HG03432 (cell line): Measurements from ENCODE around the gene DNAJC11.
"Not testable (repeated sequence)": the region's sequence is repeated elsewhere in the genome, so short reads cannot be mapped to it uniquely, and the experiment has no call there.

Experiments used
- ATAC-seq: cut with Tn5 transposase; IDR thresholded peaks from one replicate; pipeline ENCODE4 v1.9.1; 2021; ENCODE audit warnings: mild to moderate bottlenecking, moderate library complexity; ENCODE audit not compliant: unreplicated experiment

Gene DNAJC11

DNA sequence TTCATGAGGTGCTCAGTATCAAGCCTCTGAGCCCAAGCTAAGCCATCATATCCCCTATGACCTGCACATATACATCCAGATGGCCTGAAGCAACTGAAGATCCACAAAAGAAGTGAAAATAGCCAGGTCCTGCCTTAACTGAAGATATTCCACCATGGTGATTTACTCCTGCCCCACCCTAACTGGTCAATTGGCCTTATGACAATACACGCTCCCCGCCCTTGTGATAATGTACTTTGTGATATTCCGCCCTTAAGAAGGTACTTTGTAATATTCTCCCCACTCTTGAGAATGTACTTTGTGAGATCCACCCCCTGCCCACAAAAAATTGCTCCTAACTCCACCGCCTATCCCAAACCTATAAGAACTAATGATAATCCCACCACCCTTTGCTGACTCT, 1.7 kb downstream of the DNAJC11 start:
- ATAC-seq: not testable (repeated sequence)

GRCh38 chr1:6695868-6696267, 5.7 kb downstream of the DNAJC11 start:
- ATAC-seq: no peak

DNA sequence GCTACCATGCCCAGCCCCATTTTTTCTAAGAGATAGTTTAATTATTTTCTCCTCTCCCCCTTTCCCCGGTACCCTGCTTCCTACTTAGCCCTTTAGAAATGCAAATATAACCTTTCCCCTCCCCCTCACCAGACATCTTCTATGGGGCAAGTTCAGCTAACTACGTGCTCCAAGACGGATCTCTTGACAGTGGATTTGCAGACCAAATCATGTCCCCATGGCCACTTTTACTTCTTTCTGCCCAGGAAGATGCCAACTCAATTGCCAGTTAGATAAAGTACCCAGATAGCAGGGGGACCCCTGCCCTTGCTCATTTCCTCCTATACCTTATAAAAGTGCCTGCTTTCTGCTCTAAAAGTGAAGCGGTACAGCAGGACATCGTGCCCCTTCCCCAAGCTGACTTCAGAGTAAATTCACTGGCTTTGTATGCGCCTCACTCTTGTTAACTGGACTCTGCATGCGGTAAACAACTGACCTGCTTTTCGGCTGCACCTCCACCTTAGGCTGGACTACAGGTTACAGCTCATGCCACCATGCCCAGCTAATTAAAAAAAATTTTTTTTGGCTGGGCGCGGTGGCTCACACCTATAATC, 7.4 kb downstream of the DNAJC11 start:
- ATAC-seq: no peak

DNA sequence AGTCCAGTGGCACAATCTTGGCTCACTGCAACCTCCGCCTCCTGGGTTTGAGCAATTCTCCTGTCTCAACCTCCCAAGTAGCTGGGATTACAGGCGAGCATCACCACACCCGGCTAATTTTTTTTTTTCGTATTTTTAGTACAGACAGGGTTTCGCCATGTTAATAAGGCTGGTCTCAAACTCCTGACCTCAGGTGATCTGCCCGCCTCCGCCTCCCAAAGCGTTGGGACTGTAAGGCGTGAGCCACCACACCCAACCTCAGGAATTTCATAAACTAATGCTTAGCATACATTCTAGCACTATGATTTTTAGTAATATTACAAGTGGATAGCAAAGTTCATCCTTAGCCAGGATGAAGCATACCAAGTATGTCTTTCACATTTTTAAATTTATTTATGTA, 8.7 kb downstream of the DNAJC11 start:
- no peak for ATAC-seq

DNA sequence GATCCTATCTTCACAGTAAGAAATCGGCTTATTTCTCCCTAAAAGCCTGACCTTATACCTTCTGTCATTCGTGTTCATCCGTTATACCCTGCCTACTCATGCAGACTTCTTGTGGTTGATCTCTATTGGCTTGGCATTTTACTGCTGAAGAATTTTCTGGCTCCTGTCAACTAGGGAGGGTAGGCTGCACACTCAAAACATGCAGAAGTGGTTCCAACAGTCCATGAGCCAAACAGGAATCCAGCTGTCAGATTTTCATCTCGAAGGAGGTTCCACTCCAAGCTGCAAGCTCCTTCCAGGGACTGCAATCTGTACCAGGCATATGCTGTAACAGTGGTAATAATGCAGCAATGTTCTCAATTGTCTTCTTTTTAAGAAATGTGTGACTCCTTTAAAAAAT, 10.1 kb downstream of the DNAJC11 start:
- ATAC-seq: no peak

GRCh38 chr1:6690186-6690585, 11.4 kb downstream of the DNAJC11 start:
- ATAC-seq: no peak

DNA sequence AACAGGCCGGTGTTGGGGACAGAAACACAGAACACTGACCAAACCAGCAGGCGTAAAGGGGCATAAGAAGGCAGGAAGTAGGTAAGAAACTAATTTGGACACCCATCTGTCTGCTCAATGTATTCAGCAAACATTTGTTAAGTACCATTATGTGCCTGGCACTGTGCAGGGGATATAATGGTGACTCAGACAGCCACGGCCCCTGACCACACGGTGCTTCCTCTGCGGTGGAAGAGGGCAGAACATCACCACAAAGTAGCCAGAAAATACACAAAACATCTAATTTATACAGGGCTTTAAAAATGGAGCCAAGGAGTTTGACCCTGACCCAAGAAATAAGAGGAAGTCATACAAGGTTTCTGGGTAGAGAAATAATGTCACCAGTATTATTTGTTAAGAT, 12.9 kb downstream of the DNAJC11 start:
- no peak for ATAC-seq

DNA sequence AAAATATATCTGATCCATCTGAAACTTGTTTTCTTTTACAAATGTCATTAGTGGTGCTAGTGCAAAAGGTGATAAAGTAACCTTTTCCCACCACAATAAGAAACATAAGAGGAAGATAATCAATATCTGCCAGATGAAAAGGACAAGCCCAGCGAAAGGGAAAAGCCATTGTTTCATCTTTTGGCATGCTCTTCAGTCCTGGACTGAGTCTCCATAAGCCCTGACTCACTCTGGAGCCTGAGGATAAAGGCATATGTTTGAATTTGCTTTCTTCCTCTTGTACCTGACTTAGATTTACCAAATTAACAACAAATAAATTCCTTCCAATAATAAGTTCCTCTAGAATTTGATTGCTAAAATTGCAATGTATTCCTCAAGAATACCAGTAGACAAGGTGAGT, 13.6 kb downstream of the DNAJC11 start:
- ATAC-seq: no peak

DNA sequence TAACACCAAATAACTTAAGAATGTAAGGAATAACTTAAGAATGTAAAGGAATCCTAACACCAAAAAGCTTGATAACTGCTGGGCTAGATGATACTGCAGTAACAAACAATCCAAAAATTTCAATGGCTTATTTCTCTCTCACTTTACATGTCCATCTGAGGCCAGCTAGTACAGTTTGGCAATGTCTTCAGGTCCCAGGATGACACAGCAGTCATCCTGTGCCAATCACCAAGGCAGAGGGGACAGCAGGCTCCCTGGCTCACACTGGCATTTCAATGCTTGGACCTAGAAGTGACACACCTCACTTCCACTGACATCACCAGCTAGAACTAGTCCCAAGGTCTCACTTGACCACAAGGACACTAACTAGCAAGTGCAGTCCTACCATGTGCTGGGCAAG, 15.3 kb downstream of the DNAJC11 start:
- no peak for ATAC-seq

GRCh38 chr1:6685381-6685780, 16.2 kb downstream of the DNAJC11 start:
- no peak for ATAC-seq

GRCh38 chr1:6683434-6683833, 18.2 kb downstream of the DNAJC11 start:
- ATAC-seq: no peak

DNA sequence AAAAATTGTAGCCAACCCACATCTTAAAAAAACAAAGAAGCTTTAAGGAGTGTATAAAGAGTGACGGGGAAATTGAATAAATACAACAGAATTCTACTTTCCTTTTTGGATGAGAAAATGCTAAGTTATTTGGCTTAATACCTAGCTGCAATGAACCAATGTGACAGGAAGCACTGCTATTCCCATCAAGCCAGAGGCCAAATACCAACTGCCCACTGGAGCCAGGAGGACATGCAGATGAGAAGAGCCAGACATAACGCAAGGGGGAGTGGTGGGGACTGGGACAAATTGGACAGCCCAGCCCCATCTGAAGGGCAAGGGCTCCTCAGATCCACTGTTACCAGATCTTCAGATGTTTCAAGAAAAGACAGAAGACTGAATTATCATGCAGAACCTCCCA, 25.7 kb downstream of the DNAJC11 start:
- no peak for ATAC-seq

DNA sequence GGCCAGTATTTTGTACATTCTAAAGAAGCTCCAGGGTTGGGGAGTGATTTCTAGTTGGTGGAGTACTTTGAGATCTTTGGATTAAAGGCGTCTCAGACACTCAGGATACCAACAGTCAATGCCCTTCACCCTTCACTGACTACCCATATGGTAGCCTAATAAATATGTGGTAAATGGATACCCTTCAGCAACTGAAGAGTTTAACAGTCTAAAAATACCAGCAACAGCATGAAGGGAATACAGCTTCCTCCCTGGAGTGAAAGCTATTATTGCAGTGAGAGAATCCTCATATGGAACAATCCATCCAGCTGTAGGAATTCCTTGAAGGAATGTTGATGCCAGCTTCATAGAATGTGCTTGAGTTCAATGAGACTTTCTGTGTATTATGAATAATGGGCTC, 26.8 kb downstream of the DNAJC11 start:
- ATAC-seq: no peak

- no peak for ATAC-seq
Measured at GRCh38 chr1:6673816-6674398, 27.7 kb downstream of the DNAJC11 start.

GRCh38 chr1:6672558-6672957, 29.1 kb downstream of the DNAJC11 start:
- ATAC-seq: no peak

GRCh38 chr1:6668503-6668902, 33.1 kb downstream of the DNAJC11 start:
- no peak for ATAC-seq

- ATAC-seq: no peak
Measured at GRCh38 chr1:6667139-6667538, 34.5 kb downstream of the DNAJC11 start.

GRCh38 chr1:6666696-6667095, 34.9 kb downstream of the DNAJC11 start:
- no peak for ATAC-seq

DNA sequence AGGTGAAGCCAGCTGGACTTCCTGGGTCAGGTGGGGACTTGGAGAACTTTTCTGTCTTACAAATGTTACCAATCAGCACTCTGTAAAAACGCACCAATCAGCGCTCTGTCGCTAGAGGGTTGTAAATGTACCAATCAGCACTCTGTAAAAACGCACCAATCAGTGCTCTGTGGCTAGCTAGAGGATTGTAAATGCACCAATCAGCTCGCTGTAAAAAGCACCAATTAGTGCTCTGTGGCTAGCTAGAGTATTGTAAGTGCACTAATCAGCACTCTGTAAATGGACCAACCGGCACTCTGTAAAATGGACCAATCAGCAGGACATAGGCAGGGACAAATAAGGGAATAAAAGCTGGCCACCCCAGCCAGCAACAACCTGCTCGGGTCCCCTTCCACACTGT, 39.1 kb downstream of the DNAJC11 start:
- not testable (repeated sequence) for ATAC-seq

DNA sequence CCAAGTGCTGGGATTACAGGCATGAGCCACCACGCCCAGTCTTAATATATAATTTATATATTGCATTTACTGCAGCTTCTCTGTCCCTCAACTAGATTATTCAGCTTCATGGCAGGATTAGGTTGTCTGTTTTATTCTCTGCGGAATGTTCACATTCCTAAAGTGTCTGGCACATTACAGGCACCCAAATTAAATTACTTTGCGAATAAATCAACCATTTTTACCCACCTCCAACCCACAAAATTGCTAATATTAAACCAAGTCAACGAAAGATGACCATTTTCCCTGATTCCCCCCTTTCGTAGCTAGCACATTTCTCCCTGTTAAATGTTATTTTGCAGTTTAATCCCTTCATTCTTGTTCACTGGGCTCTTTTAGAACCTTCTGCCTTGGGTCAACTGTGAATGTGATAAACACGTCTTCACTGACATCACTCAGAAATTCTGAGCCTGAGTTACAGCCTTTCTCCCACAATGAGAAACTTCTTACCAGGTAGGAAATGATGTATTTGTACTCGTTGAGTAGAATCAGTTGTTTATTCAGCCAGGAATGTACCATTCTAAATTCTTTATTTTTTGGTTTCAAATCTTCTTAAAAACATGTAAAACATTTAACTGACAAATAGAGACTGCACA, 41.1 kb downstream of the DNAJC11 start:
- ATAC-seq: no peak

DNA sequence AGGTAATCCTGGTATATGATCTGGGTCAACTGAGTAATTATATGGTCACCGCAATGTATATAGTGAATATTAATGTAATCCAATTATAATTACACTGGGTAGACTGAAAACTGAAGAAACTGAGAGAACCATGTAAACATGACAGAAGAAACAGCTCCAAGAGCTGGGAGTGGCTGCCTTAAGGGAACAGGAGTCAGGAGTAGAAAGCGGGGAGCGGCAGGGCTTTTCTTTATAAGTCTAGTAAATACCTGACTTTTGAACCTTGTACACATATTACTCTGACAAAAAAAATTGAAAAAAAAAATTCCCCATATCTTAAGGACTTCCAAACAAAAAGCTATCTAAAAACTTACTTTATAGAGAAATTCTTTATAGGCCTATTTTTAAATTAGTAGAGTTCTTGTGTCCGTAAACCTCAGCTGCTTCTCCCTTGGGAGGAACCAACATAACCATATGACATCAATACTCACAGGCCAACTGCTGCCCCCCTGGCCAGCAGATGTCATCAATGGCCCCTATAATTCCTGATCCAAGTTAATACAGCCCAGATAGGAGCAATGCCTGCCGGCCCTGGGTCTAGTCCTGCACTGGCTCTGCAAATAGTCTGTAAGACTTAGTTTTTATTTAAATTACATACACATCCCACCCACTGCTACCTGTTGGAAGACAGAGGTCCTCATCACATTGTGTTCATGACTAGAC, 43.1 kb downstream of the DNAJC11 start:
- ATAC-seq: no peak

GRCh38 chr1:6657138-6657537, 44.5 kb downstream of the DNAJC11 start:
- ATAC-seq: no peak
